AG09309 (cell line): ENCODE data around the gene NEUROG1.

ENCODE experiments used
- DNase-seq: peaks from one replicate; pipeline ENCODE4 v3.0.0-alpha.2; 2010; ENCODE audit warnings: low read depth
- H3K4me3 ChIP-seq: 2 replicates; pipeline ENCODE4 v1.5.1; 2011; ENCODE audit warnings: mild to moderate bottlenecking, low read depth, low read length, moderate library complexity; ENCODE audit not compliant: control insufficient read depth
- TF ChIP-seq, protein P1 (sequence below): IDR thresholded peaks from 2 replicates; pipeline ENCODE4 v1.5.1; 2011; ENCODE audit warnings: mild to moderate bottlenecking, low read depth, low read length, inconsistent platforms; ENCODE audit not compliant: insufficient read depth, control insufficient read depth; ENCODE audit errors: missing control alignments

Gene NEUROG1, protein sequence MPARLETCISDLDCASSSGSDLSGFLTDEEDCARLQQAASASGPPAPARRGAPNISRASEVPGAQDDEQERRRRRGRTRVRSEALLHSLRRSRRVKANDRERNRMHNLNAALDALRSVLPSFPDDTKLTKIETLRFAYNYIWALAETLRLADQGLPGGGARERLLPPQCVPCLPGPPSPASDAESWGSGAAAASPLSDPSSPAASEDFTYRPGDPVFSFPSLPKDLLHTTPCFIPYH

DNA sequence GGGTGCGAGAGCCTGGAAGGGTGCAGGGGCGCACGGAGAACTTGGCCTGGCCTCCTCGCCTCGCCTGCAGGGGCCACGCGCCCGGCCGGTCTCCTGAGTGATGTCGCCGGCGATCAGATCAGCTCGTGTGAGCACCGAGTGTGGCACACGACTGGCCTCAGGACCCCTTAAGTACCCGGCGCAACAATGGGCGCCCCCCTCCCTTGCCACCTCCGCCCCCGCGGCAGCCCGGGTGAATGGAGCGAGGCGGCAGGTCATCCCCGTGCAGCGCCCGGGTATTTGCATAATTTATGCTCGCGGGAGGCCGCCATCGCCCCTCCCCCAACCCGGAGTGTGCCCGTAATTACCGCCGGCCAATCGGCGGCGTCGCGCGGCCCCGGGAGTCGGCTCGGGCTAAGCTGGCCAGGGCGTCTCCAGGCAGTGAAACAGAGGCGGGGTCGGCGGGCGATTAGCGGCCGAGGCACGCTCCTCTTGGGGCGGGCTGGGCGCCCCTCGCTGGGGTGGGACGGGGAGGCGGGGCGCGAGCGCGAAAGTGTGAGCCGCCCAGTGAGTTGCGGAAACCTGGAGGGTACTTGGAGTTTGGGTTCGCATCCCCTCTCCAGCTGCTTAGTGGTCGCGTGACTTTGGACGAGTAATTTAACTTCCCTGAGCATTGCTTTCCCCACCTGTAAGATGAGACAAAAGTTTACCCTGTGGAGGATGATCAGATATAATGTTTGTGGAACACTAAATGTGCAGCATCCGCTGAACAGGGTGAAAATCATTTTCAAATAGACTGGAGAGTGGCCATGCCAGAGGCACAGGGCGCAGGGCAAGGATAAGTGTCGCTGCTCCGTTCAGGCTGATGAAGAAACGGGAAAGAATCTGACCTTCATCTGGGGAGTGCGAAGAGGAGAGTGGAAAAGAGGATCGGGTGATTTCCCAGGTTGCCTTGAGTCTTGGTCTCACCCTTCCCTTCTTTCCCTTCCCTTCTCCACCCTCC, at the start of gene NEUROG1:
Gene NEUROG1, minus strand, starts transcription at position 145 of the 982 bp plus-strand sequence. CDS start 274 bp downstream, outside the sequence.
- TF ChIP-seq, protein P1, sequence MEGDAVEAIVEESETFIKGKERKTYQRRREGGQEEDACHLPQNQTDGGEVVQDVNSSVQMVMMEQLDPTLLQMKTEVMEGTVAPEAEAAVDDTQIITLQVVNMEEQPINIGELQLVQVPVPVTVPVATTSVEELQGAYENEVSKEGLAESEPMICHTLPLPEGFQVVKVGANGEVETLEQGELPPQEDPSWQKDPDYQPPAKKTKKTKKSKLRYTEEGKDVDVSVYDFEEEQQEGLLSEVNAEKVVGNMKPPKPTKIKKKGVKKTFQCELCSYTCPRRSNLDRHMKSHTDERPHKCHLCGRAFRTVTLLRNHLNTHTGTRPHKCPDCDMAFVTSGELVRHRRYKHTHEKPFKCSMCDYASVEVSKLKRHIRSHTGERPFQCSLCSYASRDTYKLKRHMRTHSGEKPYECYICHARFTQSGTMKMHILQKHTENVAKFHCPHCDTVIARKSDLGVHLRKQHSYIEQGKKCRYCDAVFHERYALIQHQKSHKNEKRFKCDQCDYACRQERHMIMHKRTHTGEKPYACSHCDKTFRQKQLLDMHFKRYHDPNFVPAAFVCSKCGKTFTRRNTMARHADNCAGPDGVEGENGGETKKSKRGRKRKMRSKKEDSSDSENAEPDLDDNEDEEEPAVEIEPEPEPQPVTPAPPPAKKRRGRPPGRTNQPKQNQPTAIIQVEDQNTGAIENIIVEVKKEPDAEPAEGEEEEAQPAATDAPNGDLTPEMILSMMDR = no peak
- no peak within 1 kb of the TSS for H3K4me3 ChIP-seq
- DNase-seq = no peak

DNA sequence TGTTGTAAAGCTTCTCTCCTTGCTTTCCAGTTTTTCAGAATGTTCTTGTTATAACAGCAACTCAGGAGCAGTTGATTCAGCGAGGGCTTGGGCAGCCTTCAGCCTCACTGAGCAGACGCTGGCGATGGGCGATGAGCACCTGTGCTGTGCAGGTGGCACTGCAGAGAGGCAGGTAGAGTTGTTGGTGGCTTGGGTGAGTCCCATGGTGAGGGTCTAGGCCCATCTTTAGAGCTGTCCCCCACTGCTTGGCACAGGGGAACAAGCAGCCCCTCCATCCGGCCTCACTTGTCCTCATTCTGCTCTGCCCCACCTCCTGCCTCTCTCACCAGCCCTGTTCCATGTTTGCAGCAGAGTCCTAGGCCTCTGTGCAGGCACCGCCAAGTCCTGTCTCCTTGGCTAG, 49.2 kb upstream of the NEUROG1 start:
- no peak for DNase-seq
- no peak overlapping the region for H3K4me3 ChIP-seq
- TF ChIP-seq, protein P1 = no peak

DNA sequence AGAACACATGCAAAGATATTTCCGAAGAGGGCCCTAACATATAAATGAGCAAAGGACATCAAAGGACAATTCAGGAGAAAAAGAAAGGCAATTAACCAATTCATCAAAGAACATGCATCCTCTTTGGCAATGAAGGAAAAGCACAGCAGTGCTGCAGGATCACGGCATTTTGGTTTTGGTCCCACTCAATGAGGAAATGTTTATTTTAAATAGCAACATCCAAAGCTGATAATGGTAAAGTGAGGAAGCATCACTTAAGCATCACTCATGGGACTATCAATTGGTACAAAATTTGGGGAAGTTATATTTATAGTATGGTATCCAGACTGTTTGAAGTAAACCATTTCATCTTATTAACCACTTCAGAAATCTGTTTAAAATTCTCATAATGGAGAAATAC, 48.5 kb upstream of the NEUROG1 start:
- TF ChIP-seq, protein P1 = no peak
- no peak overlapping the region for H3K4me3 ChIP-seq
- DNase-seq = no peak

DNA sequence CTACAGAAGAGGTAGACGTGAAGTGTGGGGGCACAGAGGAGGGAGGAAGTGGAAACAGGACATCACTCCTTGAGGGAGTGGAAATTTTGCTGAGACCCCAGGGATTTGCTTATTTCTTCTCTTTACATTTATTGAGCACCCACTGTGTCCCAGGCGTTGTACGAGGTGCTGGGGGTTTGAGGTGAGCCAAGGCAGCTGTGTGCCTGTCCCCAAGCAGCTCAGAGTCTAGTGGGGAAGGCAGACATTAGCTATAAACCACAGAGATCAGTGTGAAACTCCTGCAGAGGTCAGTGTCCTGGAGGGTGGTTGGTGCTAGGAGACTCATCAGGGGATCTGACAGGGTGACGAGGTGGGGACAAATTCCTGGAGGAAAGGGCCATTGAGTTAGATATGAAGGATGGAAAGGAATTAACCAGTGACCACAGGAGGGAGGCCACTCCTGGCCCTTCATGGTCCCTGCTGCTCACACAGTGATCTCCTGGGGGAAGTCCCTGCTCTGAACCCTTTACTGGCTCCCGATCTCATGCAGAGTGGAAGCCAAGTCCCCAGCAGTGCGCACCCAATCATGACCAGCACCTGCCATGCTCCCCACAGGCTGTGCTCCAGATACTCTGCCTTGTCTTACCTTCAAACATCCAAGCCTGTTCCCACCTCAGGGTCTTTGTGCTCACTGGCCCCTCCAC, 46.5 kb upstream of the NEUROG1 start:
- H3K4me3 ChIP-seq = no peak overlapping the region
- no peak for DNase-seq
- TF ChIP-seq, protein P1 = no peak

DNA sequence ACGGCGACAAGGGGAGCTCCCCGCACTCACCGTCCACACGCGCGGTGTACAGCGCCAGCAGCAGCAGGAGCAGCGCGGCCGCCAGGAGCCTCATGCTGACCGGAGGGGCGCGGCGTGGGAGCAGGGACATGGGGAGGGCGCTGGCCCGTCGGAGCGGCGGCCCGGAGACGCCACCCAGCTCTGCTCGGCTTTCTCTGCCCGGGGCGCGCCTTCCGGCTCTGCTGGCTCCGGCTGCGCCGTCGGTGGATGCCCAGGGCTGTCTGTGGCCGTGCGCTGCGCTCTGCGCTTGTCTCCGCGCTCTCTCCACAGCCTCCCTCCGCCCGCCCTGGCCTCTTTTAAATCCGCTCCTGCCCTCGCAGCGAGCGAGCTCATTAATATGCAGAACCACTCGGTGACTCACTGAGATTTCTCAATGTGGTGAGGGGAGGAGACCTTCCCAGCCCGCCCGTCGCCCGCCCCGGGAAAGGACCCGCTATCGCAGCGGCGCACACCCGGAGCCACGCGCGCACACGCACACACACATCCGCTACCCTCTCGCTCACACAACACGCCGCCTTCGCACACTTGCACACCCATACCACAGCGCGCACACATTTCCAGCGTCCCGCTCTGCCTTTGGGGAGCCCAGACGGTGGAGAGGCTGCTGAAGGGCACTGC, 43.0 kb upstream of the NEUROG1 start, which contains the start of gene CXCL14:
Gene CXCL14, minus strand, starts transcription at position 307 of the 657 bp plus-strand sequence. Its CDS starts 213 bp downstream, at position 94.
- H3K4me3 ChIP-seq = peak within 1 kb of the TSS; percentile 35
- TF ChIP-seq, protein P1 = no peak
- DNase-seq = peak; percentile 25

DNA sequence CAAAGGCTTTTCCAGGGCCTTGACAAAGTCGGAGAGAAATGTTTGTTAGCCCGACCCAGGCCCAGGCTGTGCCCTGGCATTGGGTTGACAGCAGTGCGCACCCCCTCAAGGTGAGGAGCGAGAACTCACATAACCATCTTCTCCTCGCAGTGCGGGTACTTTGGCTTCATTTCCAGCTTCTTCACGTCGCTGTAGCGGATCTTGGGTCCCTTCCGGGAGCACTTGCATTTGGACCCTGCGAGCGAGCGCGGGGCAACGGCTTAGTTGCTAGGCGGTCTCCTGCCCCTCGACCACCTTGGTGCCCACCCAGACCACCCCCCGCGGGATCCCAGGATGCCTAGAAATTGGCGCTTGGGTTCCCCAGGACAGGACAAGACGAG, 42.5 kb upstream of the NEUROG1 start:
- peak overlapping the region; percentile 35 for H3K4me3 ChIP-seq
- TF ChIP-seq, protein P1 = no peak
- DNase-seq = no peak
